Neural progenitor cell (in vitro differentiated cells): ENCODE measurements around the gene CCND2. TPM values are rescaled to one million over a fixed set of nuclear protein-coding genes. Genes with fewer than 3 reads are reported as not detected.

Experiments
- DNase-seq: peaks from one replicate; pipeline ENCODE4 v3.0.0-alpha.2; 2016; ENCODE audit warnings: low spot score
- H2AFZ ChIP-seq: fragments of 200-600 bp; sonication (generic); replicated peaks from 2 replicates; pipeline ENCODE4 v1.6.1; 2016; ENCODE audit warnings: antibody characterized with exemption
- H3F3A ChIP-seq: fragments of 200-600 bp; sonication (generic); 2 replicates; pipeline ENCODE4 v1.6.1; 2016; ENCODE audit warnings: antibody characterized with exemption, low read depth
- H3K27ac ChIP-seq: fragments of 200-600 bp; sonication (generic); 2 replicates; pipeline ENCODE4 v1.5.1; 2016; ENCODE audit warnings: mild to moderate bottlenecking
- H3K27me3 ChIP-seq: fragments of 200-600 bp; sonication (generic); 2 replicates; pipeline ENCODE4 v1.6.1; 2016; ENCODE audit warnings: mild to moderate bottlenecking, moderate library complexity
- H3K36me3 ChIP-seq: fragments of 200-600 bp; sonication (generic); 2 replicates; pipeline ENCODE4 v1.5.1; 2016
- H3K4me1 ChIP-seq: fragments of 200-600 bp; sonication (generic); 2 replicates; pipeline ENCODE4 v1.6.1; 2016; ENCODE audit warnings: mixed run types
- H3K4me2 ChIP-seq: fragments of 200-600 bp; sonication (generic); 2 replicates; pipeline ENCODE4 v1.6.1; 2016
- H3K4me3 ChIP-seq: fragments of 200-600 bp; sonication (generic); 2 replicates; pipeline ENCODE4 v1.5.1; 2016
- H3K79me2 ChIP-seq: fragments of 200-600 bp; sonication (generic); 2 replicates; pipeline ENCODE4 v1.6.1; 2016; ENCODE audit warnings: low read depth
- H3K9ac ChIP-seq: fragments of 200-600 bp; sonication (generic); 2 replicates; pipeline ENCODE4 v1.6.1; 2016
- H3K9me3 ChIP-seq: fragments of 200-600 bp; sonication (generic); 2 replicates; pipeline ENCODE4 v1.5.1; 2016; ENCODE audit warnings: low read depth
- H4K20me1 ChIP-seq: fragments of 200-600 bp; sonication (generic); 2 replicates; pipeline ENCODE4 v1.6.1; 2016; ENCODE audit warnings: low read depth
- H3K27ac Mint-ChIP-seq: 3 replicates; pipeline ENCODE4 v1.8.0; 2021; ENCODE audit warnings: mixed read lengths
- H3K27me3 Mint-ChIP-seq: 2 replicates; pipeline ENCODE4 v1.8.0; 2022; ENCODE audit warnings: low read depth, mild to moderate bottlenecking, inconsistent platforms, moderate library complexity, mixed read lengths; ENCODE audit not compliant: insufficient read depth
- H3K36me3 Mint-ChIP-seq: 3 replicates; pipeline ENCODE4 v1.8.0; 2021; ENCODE audit warnings: mixed read lengths
- H3K4me1 Mint-ChIP-seq: 3 replicates; pipeline ENCODE4 v1.8.0; 2021; ENCODE audit warnings: mixed read lengths
- H3K4me3 Mint-ChIP-seq: 3 replicates; pipeline ENCODE4 v1.8.0; 2021; ENCODE audit warnings: mild to moderate bottlenecking, moderate library complexity, mixed read lengths
- H3K9me3 Mint-ChIP-seq: 3 replicates; pipeline ENCODE4 v1.8.0; 2020; ENCODE audit warnings: mixed read lengths
- EZH2 ChIP-seq: fragments of 200-600 bp; sonication (generic); IDR thresholded peaks from 2 replicates; pipeline ENCODE4 v1.6.1; 2017; ENCODE audit warnings: antibody characterized with exemption, mild to moderate bottlenecking, moderate library complexity
- EZH2phosphoT487 ChIP-seq: fragments of 200-600 bp; sonication (generic); IDR thresholded peaks from 2 replicates; pipeline ENCODE4 v1.6.1; 2017; ENCODE audit warnings: antibody characterized with exemption
- total RNA-seq: library from RNA; depleted of rRNA; stranded (reverse); fragments of >200 nt; gene quantifications from 2 replicates; pipeline ENCODE4 v1.2.3, GENCODE V29; 2015; ENCODE audit warnings: low replicate concordance
- TF ChIP-seq, protein P1 (sequence below): fragments of 200-600 bp; sonication (generic); IDR thresholded peaks from 2 replicates; pipeline ENCODE4 v1.5.1; 2017; ENCODE audit warnings: antibody characterized with exemption, mild to moderate bottlenecking

Gene CCND2
- total RNA-seq, 1 donor from 2014 or later, result 95.8 TPM

DNA sequence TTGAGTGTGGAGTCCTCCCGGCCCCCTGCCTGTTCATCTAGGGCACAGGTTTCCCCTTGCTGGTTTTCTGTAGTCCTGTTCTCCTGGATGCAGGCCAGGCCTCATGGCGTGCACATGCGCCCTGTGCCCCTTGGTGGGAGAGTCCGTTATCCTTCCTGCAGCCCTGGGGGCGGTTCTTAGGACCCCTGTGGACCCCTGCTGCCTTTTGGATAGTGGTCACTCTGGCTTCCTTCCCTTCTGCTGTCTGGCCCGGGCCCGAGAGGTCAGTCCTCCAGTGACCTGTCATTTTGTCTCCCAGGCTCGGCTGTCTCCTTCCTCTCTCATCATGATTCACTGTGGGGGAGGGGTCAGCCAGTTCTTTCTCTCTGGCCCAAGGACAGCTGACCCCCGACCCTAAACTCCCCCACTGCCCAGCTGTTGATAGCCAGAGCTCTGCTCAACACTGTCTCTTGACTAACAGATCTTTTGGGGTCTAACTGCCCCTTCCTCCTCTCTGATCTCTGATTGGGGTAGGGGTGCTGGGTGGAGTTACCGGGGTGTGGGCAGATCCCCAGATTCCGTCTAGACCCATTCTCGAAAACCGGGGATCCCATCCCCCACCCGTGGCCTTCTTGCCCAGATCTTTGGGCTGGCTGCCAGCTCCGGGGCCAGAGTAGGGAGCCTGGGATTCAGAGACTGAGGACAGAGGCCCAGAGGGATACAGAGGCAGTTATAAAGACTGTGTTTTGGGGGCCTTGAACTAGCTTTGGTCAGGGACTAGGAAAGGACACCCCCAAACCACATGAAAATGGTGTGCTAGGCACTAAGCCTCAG, 7.0 kb downstream of the CCND2 start:
- no peak overlapping the region for H3K4me2 ChIP-seq
- peaks cover 15% of the 10 kb centered on the region for H3K27me3 Mint-ChIP-seq
- peak; percentile 32 for DNase-seq
- H3K9me3 ChIP-seq, result no peaks in the 10 kb centered on the region
- H3K79me2 ChIP-seq, result peaks cover 33% of the 10 kb centered on the region
- peaks cover 72% of the 10 kb centered on the region for H3K36me3 Mint-ChIP-seq
- H3K9ac ChIP-seq, result no peak overlapping the region
- H2AFZ ChIP-seq, result no peak overlapping the region
- H3K36me3 ChIP-seq, result peaks cover 7% of the 10 kb centered on the region
- peaks cover 12% of the 10 kb centered on the region for H3K27me3 ChIP-seq
- H3K27ac ChIP-seq, result no peak overlapping the region
- no peak overlapping the region for H3K4me3 ChIP-seq
- no peak for TF ChIP-seq EZH2
- TF ChIP-seq, protein P1, sequence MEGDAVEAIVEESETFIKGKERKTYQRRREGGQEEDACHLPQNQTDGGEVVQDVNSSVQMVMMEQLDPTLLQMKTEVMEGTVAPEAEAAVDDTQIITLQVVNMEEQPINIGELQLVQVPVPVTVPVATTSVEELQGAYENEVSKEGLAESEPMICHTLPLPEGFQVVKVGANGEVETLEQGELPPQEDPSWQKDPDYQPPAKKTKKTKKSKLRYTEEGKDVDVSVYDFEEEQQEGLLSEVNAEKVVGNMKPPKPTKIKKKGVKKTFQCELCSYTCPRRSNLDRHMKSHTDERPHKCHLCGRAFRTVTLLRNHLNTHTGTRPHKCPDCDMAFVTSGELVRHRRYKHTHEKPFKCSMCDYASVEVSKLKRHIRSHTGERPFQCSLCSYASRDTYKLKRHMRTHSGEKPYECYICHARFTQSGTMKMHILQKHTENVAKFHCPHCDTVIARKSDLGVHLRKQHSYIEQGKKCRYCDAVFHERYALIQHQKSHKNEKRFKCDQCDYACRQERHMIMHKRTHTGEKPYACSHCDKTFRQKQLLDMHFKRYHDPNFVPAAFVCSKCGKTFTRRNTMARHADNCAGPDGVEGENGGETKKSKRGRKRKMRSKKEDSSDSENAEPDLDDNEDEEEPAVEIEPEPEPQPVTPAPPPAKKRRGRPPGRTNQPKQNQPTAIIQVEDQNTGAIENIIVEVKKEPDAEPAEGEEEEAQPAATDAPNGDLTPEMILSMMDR, result no peak
- no peak for TF ChIP-seq EZH2phosphoT487
- peak overlapping the region; percentile 57 for H3K27ac Mint-ChIP-seq
- no peaks in the 10 kb centered on the region for H3K9me3 Mint-ChIP-seq
- H3K4me1 ChIP-seq, result peaks cover 13% of the 10 kb centered on the region
- peaks cover 5% of the 10 kb centered on the region for H3F3A ChIP-seq
- peaks cover 79% of the 10 kb centered on the region for H3K4me1 Mint-ChIP-seq
- peak overlapping the region; percentile 67 for H3K4me3 Mint-ChIP-seq
- peaks cover 93% of the 10 kb centered on the region for H4K20me1 ChIP-seq

DNA sequence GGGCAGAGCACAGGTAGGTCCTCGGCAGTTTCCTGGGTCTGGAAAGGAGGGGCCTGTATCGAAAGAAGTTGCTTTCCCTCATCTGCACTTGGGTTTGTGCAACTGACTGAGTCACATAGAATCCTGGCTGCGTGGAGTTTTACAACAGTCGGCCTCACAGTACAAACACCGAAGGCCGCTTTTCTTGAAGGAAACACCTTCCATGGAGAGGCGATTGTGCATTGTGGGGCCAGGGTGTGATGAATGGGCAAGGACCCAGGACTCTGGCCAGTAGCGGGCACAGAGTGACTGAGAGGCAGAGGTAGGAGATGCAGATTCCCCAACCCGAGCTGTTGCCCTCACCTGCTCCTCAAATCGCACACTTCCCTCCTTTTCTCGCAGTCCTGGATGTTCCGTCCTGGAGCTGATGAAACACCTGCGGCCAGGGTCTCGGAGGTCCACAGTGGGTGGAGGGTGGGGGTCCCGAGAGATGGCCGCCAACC, 7.7 kb downstream of the CCND2 start:
- Histone ChIP-seq H2AFZ (no peak overlapping the region), H3K27ac (no peak overlapping the region), H3K27me3 (peaks cover 5% of the 10 kb centered on the region), H3K9me3 (no peaks in the 10 kb centered on the region), H3K79me2 (peaks cover 29% of the 10 kb centered on the region), H3K4me1 (peaks cover 13% of the 10 kb centered on the region), H3K4me2 (no peak overlapping the region), H4K20me1 (peaks cover 93% of the 10 kb centered on the region), H3F3A (peaks cover 1% of the 10 kb centered on the region), H3K4me3 (no peak overlapping the region), H3K9ac (no peak overlapping the region), H3K36me3 (peaks cover 7% of the 10 kb centered on the region)
- DNase-seq, result no peak
- Mint-ChIP-seq H3K36me3 (peaks cover 72% of the 10 kb centered on the region), H3K4me1 (peaks cover 81% of the 10 kb centered on the region), H3K27ac (no peak overlapping the region), H3K9me3 (no peaks in the 10 kb centered on the region), H3K27me3 (peaks cover 14% of the 10 kb centered on the region), H3K4me3 (peak overlapping the region; percentile 43)
- TF ChIP-seq EZH2phosphoT487 (no peak), EZH2 (no peak)
- TF ChIP-seq, protein P1, result no peak

DNA sequence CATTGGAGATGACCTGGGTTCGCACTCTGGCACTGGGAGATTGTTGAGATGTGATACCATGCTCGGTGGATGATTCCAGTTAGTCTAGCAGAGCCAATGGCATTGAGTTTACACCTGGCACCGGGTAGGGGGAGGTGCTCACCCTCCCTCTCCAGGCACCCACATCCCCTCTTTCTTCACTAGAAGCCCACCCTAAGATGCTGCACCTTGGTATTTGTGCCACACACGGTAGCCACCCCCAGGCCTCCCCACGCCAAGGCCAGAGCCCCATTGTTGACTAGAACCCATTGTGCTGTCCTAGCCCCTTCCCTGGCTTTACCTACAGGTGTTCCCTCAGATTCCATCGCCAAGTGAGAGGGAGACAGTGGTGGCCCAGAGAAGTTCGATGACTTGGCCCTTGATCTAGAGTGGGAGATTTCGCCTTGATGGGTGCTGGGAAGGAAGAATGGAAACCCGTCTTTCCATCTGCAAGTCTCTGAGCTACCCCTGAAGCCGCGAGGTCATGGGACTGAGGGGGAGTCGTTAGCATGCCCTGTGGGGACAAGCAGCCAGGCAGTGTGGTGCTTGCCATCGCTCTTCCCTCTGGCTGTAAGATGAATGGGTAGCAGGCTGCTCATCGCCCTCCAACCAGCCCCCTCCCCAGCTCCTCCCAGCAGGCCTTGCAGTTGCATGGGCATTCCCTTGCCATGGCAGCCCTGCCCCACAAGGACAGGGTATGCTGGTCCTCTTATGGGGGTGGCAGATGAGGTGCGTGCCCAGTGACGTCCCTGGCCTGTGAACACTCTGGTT, 8.7 kb downstream of the CCND2 start:
- Mint-ChIP-seq H3K27ac (peak overlapping the region; percentile 37), H3K4me1 (peaks cover 81% of the 10 kb centered on the region), H3K27me3 (peaks cover 11% of the 10 kb centered on the region), H3K36me3 (peaks cover 73% of the 10 kb centered on the region), H3K9me3 (no peaks in the 10 kb centered on the region), H3K4me3 (no peak overlapping the region)
- Histone ChIP-seq H3K27ac (no peak overlapping the region), H3K9me3 (no peaks in the 10 kb centered on the region), H3K4me2 (no peak overlapping the region), H3K27me3 (no peaks in the 10 kb centered on the region), H3F3A (no peaks in the 10 kb centered on the region), H3K4me1 (peaks cover 6% of the 10 kb centered on the region), H4K20me1 (peaks cover 95% of the 10 kb centered on the region), H3K36me3 (peaks cover 7% of the 10 kb centered on the region), H2AFZ (no peak overlapping the region), H3K79me2 (peaks cover 36% of the 10 kb centered on the region), H3K4me3 (no peak overlapping the region), H3K9ac (no peak overlapping the region)
- TF ChIP-seq EZH2 (no peak), EZH2phosphoT487 (no peak)
- TF ChIP-seq, protein P1, result no peak
- no peak for DNase-seq
